ENCODE measurements around the gene LRP8. TPM values are rescaled to one million over a fixed set of nuclear protein-coding genes. Genes with fewer than 3 reads are reported as not detected.

The LRP8 gene
- total RNA-seq, 1 donor from 2014 or later: 15.6 TPM

GRCh38 chr1:53319296-53320101, 8.4 kb downstream of the LRP8 start:
- no peak overlapping the region for H3K4me2 ChIP-seq
- no peak overlapping the region for H3K27ac ChIP-seq
- H3K4me3 ChIP-seq: no peak overlapping the region
- no peak for DNase-seq (ENCODE audit: low spot score)
- no peaks in the 10 kb centered on the region for H3K36me3 ChIP-seq
- Mint-ChIP-seq H3K36me3 (peaks cover 3% of the 10 kb centered on the region), H3K4me3 (no peak overlapping the region), H3K27me3 (ENCODE audit: insufficient read depth, low read depth) (peaks cover 11% of the 10 kb centered on the region), H3K9me3 (no peaks in the 10 kb centered on the region), H3K4me1 (peaks cover 37% of the 10 kb centered on the region), H3K27ac (peak overlapping the region; percentile 60)
- no peak for TF ChIP-seq EZH2 (IDR thresholded peaks at IDR 0.05)
- no peak for TF ChIP-seq CTCF (IDR thresholded peaks at IDR 0.05)
- no peak for TF ChIP-seq EZH2phosphoT487 (IDR thresholded peaks at IDR 0.05)
- H3K9me3 ChIP-seq (ENCODE audit: low read depth): no peaks in the 10 kb centered on the region
- no peaks in the 10 kb centered on the region for H3K27me3 ChIP-seq
- H3K4me1 ChIP-seq: peaks cover 25% of the 10 kb centered on the region
- peaks cover 77% of the 10 kb centered on the region for H3K79me2 ChIP-seq (ENCODE audit: low read depth)
- no peak overlapping the region for H2AFZ ChIP-seq (replicated peaks)
- H3F3A ChIP-seq (ENCODE audit: low read depth): peaks cover 3% of the 10 kb centered on the region
- no peak overlapping the region for H3K9ac ChIP-seq
- H4K20me1 ChIP-seq (ENCODE audit: low read depth): peaks cover 71% of the 10 kb centered on the region

GRCh38 chr1:53317646-53318539, 10.0 kb downstream of the LRP8 start:
- Histone ChIP-seq H3K4me3 (no peak overlapping the region), H3K27me3 (no peaks in the 10 kb centered on the region), H3F3A (ENCODE audit: low read depth) (peaks cover 3% of the 10 kb centered on the region), H3K4me2 (no peak overlapping the region), H3K27ac (no peak overlapping the region), H3K4me1 (peaks cover 25% of the 10 kb centered on the region), H4K20me1 (ENCODE audit: low read depth) (peaks cover 73% of the 10 kb centered on the region), H3K36me3 (no peaks in the 10 kb centered on the region), H2AFZ (replicated peaks) (no peak overlapping the region), H3K9me3 (ENCODE audit: low read depth) (no peaks in the 10 kb centered on the region), H3K79me2 (ENCODE audit: low read depth) (peaks cover 64% of the 10 kb centered on the region), H3K9ac (no peak overlapping the region)
- no peaks in the 10 kb centered on the region for H3K9me3 Mint-ChIP-seq
- no peak overlapping the region for H3K4me3 Mint-ChIP-seq
- H3K36me3 Mint-ChIP-seq: peaks cover 2% of the 10 kb centered on the region
- peaks cover 31% of the 10 kb centered on the region for H3K4me1 Mint-ChIP-seq
- DNase-seq (ENCODE audit: low spot score): no peak
- H3K27me3 Mint-ChIP-seq (ENCODE audit: insufficient read depth, low read depth): peaks cover 13% of the 10 kb centered on the region
- TF ChIP-seq EZH2phosphoT487 (IDR thresholded peaks at IDR 0.05) (no peak), CTCF (IDR thresholded peaks at IDR 0.05) (no peak), EZH2 (IDR thresholded peaks at IDR 0.05) (no peak)
- peak overlapping the region; percentile 69 for H3K27ac Mint-ChIP-seq

GRCh38 chr1:53316766-53317581, 10.9 kb downstream of the LRP8 start:
- H3K4me3 ChIP-seq: no peak overlapping the region
- peaks cover 63% of the 10 kb centered on the region for H3K79me2 ChIP-seq (ENCODE audit: low read depth)
- DNase-seq (ENCODE audit: low spot score): no peak
- Mint-ChIP-seq H3K27ac (peak overlapping the region; percentile 87), H3K27me3 (ENCODE audit: insufficient read depth, low read depth) (peaks cover 9% of the 10 kb centered on the region), H3K36me3 (peaks cover 2% of the 10 kb centered on the region), H3K9me3 (no peaks in the 10 kb centered on the region), H3K4me3 (no peak overlapping the region), H3K4me1 (peaks cover 22% of the 10 kb centered on the region)
- H3K36me3 ChIP-seq: no peaks in the 10 kb centered on the region
- no peaks in the 10 kb centered on the region for H3K9me3 ChIP-seq (ENCODE audit: low read depth)
- TF ChIP-seq EZH2phosphoT487 (IDR thresholded peaks at IDR 0.05) (no peak), CTCF (IDR thresholded peaks at IDR 0.05) (no peak), EZH2 (IDR thresholded peaks at IDR 0.05) (no peak)
- no peak overlapping the region for H3K27ac ChIP-seq
- peaks cover 25% of the 10 kb centered on the region for H3K4me1 ChIP-seq
- peaks cover 67% of the 10 kb centered on the region for H4K20me1 ChIP-seq (ENCODE audit: low read depth)
- H3K9ac ChIP-seq: peak overlapping the region; percentile 28
- no peak overlapping the region for H3K4me2 ChIP-seq
- H3K27me3 ChIP-seq: no peaks in the 10 kb centered on the region
- peaks cover 3% of the 10 kb centered on the region for H3F3A ChIP-seq (ENCODE audit: low read depth)
- H2AFZ ChIP-seq (replicated peaks): no peak overlapping the region
